D721Med (cell line): ENCODE data around the gene PLEKHJ1.

Experiments used
- DNase-seq: peaks from one replicate; pipeline ENCODE4 v3.0.0; 2011; ENCODE audit warnings: low spot score; ENCODE audit not compliant: insufficient read length
- FAIRE-seq: peaks from 2 replicates; lab custom pipeline; 2011; peaks lifted over from hg19 to GRCh38; lab: Jason Lieb, UNC
- TF ChIP-seq, protein P1 (sequence below): IDR thresholded peaks from 2 replicates; pipeline ENCODE4 v1.5.1; 2012; ENCODE audit warnings: mild to moderate bottlenecking, control low read depth; ENCODE audit not compliant: insufficient read depth; ENCODE audit errors: missing control alignments

PLEKHJ1 gene

GRCh38 chr19:2255112-2255845 lies 19.1 kb upstream of the PLEKHJ1 start:
- TF ChIP-seq, protein P1, sequence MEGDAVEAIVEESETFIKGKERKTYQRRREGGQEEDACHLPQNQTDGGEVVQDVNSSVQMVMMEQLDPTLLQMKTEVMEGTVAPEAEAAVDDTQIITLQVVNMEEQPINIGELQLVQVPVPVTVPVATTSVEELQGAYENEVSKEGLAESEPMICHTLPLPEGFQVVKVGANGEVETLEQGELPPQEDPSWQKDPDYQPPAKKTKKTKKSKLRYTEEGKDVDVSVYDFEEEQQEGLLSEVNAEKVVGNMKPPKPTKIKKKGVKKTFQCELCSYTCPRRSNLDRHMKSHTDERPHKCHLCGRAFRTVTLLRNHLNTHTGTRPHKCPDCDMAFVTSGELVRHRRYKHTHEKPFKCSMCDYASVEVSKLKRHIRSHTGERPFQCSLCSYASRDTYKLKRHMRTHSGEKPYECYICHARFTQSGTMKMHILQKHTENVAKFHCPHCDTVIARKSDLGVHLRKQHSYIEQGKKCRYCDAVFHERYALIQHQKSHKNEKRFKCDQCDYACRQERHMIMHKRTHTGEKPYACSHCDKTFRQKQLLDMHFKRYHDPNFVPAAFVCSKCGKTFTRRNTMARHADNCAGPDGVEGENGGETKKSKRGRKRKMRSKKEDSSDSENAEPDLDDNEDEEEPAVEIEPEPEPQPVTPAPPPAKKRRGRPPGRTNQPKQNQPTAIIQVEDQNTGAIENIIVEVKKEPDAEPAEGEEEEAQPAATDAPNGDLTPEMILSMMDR, result no peak
- no peak for FAIRE-seq

GRCh38 chr19:2254064-2254872 lies 18.1 kb upstream of the PLEKHJ1 start:
- FAIRE-seq (no peak), DNase-seq (no peak)
- TF ChIP-seq, protein P1, result no peak

More at GRCh38 chr19:2255112-2255845, 19.1 kb upstream of the PLEKHJ1 start:
- DNase-seq, result no peak

DNA sequence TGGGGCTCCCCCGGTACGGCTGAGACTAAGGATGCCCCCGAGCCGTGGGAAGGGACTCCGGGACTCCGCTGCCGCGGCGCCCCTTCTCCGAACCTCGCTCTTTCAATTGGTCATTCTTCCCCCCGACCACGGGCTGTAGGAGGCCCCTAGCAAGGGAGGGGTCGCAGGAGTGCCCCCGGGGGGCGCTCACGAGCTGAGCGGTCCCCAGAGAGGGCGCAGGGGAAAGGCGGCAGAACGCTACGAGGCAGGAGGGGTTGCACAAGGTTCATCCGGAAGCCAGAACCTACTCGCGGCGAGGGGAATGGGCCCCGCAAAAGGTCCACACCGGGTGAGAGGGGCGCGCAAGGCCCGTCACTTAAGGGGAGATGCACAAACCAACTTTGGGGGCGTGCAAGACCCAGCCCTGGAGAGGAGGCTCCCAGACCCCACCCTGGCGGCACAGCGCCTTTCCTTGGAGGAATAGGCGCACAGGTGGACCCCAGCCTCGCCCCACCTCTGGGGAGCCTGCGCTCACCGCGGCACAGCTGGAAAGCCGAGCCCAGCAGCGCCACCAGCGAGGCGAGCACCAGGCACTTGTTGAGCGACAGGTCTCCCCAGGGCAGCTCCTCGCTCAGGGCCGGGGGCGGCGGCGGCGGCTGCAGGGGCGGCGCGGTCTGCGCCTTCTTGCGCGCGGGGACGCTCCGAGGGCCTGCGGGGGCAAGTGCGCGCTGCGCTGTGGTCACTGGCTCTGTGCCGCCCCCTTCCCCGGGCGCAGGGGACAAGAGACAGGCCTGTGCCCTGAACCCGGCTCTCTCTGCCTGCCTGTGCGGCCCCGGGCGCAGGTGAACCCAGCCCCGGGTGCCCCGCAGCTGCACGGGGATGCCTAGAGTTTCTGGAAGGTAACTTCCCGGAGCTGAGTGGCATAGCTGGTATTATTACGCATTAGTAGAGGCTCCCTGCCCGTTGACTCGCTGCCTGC lies 17.3 kb upstream of the PLEKHJ1 start:
- TF ChIP-seq, protein P1, result peak; percentile 20
- FAIRE-seq (no peak), DNase-seq (no peak)

DNA sequence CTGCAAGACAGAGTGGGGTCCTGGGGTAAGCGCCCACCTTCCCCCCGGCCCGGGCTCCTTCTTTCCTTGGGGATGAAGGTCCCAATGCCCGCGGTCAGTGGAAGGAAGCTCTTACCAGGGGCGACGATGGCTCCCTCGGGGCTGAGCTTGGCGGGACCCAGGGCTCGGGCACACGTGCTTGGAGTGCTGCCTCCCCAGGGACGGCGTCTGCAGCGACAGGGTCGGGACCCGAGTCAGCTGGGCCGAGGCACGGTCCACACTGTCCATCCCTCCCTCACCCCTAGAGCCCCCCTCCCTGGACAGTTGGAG lies 16.6 kb upstream of the PLEKHJ1 start:
- FAIRE-seq (no peak), DNase-seq (no peak)
- TF ChIP-seq, protein P1, result no peak

DNA sequence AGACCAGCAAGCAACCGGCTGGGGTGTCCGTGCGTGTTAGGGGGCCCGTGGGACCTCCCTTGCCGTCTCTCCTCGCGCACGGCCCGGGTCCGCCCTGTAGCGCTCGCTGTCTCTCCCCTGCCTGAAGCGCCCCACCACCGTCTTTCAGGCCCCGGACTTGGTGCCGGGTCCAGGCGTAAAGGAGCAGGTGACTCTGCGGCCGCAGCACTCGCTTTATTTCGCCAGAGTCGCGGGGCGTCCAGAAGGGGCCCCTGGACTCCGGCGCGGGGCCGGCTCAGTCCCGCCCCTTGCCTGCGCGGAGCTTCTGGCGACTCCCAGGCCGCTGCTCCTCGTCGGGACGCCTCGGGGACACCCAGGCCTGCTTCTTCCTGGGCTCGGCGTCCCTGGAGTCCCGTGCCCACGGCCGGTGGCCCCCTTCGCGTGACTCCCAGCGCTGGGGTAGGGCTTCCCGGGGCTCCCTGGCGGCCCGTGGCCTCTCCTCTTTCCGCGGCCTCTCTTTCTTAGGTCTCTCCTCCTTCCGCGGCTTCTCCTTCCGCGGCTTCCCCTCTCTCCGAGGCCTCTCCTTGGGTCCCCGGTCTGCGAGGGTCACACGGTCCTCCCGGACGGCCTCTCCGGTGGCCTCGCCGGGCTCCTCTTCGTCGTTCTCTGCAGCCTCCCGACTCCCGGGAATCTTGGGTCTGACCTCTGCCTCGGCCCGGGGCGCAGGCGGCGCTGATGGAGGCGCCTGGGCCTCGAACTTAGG lies 16.1 kb upstream of the PLEKHJ1 start:
- FAIRE-seq (no peak), DNase-seq (no peak)
- TF ChIP-seq, protein P1, result no peak

- TF ChIP-seq, protein P1, result no peak
- DNase-seq, result no peak
- FAIRE-seq, result no peak
Measured at GRCh38 chr19:2251106-2252054, 15.3 kb upstream of the PLEKHJ1 start.
